Endothelial cell of hepatic sinusoid (primary cell): Measurements from ENCODE around the gene RPL10.
"Not testable (repeated sequence)": the region's sequence is repeated elsewhere in the genome, so short reads cannot be mapped to it uniquely, and the experiment has no call there.

ENCODE experiments used
- in situ Hi-C: cut with HindIII; loops from 2 replicates; pipeline ENCODE4 v1.10.0; 2017; ENCODE audit warnings: low sequenced_read_pairs

RPL10 gene

DNA sequence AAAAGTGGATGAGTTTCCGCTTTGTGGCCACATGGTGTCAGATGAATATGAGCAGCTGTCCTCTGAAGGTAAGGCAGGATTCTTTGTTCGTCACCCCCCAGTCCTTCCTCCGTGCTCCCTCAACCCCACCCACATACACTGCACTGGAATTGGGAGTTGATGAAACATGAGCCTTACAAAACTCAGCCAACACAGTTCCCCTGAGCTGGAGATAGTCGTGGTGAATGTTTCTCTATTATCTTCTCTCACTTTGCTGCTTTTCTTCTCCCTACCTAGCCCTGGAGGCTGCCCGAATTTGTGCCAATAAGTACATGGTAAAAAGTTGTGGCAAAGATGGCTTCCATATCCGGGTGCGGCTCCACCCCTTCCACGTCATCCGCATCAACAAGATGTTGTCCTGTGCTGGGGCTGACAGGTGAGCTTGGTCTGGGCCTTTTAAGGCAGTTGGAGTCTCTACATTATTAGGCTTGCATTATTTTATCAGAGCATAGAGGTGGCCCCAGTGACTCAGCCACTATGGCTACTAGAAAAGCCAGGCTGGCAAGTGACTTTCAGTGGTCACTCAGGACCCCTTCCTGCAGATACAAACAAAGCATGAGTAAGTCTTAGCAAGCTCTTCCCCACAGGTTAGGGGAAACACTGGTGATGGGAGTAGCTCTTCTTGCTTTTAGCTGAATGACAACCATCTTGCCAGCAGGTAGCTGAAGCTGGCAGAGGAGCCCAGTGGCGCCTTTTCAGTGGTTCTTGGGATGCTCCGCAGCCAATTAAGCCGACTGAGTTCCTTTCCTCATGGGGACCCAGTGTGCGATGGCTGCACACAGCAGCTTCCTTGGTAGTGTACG lies 1.6 kb downstream of the RPL10 start:
- in situ Hi-C loops, result no loop called here

DNA sequence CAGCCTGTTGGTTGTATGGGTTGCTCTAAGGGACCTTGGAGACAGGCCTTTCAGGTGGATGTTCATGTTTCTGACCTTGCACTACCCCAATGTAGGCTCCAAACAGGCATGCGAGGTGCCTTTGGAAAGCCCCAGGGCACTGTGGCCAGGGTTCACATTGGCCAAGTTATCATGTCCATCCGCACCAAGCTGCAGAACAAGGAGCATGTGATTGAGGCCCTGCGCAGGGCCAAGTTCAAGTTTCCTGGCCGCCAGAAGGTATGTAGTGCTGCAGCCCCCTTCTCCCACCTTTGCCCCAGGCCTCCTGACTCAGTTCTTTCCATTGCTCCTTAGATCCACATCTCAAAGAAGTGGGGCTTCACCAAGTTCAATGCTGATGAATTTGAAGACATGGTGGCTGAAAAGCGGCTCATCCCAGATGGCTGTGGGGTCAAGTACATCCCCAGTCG lies 2.2 kb downstream of the RPL10 start:
- in situ Hi-C loops, result not testable (repeated sequence)

DNA sequence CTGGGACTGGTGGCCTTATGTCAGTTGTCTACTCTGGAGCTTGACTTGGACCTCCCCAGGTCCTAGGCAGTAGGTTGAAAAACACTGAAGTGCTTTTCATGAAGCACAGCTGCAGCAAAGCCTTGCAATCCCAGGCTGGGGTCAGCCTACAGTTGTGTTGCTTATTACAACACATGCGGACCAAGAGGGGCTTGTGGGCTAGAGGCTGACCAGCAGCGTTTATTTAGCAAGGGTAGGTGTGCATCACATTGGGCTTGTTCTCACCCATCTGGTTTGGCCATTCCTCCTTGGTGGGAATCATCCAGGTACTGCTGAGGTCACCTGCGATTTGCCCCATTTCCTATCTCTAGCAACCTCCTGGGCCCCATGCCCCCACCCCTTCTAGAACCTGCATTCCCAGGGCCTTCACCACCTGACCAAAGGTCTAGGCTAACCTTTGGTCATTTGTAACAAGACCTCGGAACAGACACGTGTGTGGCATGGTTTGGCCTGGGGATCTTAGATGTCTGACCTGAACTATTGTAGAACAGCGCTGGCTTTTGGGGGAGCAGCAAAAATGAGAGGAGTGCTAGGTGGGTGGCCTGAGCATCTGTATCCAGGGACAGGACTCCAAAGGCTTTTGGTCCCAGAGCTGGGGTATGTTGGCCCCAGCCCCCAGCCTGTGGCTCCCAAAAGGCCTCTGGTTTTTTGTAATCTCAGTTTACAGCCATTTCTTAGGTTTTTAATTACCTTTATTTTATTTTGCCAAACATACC lies 3.0 kb downstream of the RPL10 start:
- in situ Hi-C loops, result no loop called here

DNA sequence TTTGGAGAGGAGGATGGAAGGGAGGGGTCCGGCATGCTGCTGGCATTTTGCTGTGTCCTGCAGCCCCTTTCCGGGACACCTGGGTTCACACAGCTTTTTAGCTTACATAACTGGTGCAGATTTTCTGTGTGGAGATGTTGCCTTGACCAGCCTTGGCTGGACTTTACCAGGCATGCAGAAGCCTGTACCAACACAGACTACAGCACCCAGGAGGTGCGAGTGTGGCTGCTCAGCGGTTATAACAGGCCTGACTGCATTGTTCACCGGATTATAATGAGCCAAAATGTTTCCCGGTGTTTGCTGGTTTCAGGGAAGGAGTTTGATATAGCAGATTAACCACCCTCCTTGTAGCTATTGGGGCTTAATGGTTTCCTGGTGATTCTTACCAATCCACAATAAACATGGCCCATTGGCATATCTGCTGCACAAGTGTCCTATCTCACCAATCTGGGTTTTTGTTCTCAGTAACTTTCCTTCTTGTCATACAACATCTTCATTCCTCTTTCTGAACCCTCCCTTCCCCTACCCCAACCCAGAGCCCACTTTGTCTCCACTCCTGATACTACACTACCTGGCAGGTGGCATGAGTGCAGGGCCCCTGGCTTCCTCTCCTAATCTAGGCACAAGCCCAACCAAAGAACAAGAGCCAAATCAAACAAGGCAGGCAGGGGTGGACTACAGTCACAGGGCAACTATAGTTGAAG lies 3.9 kb downstream of the RPL10 start:
- in situ Hi-C loops, result no loop called here

DNA sequence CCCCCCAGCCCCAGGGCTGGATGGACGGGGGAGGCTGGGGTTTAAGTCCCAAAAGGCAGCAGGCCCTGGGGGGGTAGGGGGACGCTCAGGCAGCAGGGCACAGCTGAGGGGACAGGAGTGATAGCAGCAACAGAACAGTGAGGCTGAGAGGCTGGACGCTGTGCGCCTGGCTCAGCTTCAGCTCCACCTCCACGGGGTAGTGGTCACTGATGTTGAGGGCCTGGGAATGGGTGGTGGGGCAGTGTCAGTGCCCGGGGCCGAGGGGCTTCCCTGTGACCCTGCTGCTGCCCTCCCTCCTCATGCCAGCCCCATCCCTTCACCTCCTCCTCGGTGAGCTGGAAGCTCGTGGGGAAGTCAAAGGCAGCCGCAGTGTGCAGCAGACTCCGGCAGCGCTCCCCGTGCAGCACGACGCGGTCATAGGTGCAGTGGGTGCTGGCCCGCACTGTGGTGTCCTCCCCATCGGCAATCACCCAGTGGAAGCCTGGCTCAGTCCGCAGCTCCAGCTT lies 4.5 kb downstream of the RPL10 start:
- in situ Hi-C loops, result no loop called here

DNA sequence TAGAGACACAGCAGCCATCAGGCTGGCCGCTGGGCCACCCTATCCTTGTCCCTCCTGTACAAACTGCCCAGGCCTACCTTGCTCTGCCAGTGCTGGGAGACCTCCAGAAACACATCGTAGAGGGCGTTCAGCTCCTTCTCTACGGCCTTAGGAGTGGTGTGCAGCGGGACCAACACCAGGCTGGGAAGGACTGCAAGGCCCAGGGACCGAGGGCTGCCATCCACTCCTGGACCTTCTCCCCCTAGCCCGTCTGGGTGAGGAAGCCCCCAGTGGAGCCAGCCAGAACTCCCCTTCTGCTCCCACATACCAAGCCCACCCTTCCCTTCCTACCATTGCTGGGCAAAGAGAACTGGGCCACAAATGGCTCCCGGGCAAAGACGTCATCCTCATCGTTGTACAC lies 5.0 kb downstream of the RPL10 start:
- in situ Hi-C loops, result no loop called here

DNA sequence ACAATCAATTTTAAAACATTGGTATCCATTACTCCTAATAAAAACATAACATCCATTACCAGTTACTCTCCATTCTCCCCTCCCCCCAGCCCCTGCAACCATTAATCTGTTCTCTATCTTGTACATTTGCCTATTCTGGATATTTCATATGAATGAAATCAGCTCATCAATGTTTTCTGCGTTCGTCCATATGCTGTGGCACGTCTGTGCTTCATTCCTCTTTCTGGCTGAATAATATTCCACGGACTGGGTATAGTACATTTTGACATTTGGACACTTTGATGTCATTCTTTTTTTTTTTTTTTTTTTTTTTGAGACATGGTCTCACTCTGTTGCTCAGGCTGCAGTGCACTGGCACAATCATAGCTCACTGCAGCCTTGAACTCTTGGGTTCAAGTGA lies 5.7 kb downstream of the RPL10 start:
- in situ Hi-C loops, result no loop called here

DNA sequence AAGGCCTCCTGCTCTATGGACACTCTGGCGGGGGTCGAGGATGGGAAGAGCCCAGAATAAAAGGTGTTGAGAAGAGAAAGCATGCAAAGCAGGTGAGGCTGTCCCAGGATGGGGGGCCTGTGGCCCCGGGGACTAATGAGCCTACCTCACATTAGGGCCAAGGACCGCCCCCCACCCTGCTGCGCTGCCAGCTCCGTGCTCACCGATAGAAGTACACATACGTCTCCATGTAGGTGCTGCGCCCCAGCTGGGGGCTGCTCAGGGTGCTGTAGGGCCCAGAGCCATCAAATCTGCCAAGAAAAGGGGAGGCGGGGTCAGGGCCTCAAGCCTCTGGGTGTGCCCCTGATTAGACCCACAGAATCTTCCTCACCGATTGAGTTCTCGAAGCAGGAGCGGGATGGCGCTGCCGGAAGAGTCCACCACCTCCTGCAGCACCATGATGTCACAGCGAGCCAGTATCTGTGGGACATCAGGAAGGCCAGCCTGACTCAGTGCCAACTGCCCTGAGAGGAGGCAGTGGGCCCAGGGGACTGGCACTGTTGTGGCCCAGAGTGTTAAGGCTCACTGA lies 6.5 kb downstream of the RPL10 start:
- in situ Hi-C loops, result no loop called here

DNA sequence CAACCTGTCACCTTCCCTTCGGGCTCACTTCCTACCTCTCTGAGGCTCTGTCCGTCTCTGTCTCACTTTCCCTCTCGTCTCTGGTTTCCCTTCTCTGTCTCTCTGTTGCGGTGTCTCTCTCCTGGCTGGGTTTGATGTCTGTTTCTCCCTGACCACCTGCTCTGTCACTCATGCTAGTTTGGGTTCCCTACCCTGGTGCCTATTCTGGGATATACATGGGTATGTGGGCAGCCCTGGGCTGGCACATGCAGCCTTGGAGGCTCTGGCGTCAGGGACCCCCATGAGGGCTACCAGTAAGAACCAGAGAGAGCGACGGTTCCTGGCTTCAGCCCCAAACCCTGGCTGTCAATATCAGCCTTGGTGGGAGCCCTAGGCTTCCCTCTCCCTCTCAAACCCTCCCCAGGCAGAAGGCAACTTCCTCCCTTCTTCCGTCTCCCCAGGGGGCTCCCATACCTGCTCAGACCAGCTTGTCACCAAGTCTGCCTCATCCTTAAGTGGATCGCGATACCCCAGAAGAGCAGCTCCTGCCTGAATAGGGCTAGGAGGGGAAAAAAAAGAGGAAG lies 10.6 kb downstream of the RPL10 start:
- in situ Hi-C loops, result no loop called here

DNA sequence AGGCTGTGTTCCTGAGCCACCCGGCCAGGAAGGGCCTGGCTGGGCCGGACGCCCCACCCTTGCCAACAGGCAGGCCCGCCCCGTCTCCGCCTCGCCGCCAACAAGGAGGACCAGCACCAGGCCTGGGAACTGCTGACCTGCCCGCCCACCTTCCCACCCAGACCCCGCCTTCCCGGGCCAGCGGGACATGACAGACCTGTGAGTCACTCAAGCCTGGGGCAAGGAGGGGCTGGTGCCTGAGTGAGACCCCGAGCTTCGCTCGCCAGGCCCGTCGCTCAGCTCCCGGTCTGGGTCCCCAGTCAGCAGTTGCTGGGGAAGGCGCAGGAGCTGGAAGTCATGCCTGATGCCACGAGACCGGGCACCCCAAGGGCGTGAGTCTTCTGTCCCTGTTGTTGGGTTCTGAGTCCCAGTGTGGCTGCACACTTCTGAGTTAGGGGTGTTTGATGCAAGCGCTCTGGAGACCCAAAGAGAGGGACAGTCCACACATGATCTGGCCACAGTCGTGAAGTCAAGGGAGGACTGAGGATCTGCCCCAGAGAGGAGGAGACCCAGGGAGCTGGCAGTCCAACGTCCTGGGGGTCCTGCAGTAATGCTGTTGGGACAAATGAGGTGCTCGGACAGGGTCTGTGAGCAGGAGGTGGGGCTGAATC lies 11.2 kb downstream of the RPL10 start, which contains the start of gene DNASE1L1:
DNASE1L1 (minus strand) TSS at position 33 of the 650 bp plus-strand sequence. CDS start 3,686 bp downstream, outside the sequence.
- in situ Hi-C loops, result no loop called here

DNA sequence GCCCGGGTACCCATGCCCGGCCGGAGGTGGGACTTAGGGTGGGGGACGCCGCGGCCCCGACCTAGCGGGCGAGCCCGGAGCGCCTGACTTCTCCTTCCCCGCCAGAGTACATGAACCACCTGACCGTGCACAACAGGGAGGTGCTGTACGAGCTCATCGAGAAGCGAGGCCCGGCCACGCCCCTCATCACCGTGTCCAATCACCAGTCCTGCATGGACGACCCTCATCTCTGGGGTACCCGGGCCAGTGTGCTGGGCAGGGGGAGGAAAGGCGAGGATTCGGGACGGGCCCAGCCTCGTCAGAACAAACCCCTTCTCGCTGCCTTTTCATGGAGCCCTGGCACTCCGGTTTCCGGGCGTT lies 13.8 kb downstream of the RPL10 start:
- in situ Hi-C loops, result no loop called here

DNA sequence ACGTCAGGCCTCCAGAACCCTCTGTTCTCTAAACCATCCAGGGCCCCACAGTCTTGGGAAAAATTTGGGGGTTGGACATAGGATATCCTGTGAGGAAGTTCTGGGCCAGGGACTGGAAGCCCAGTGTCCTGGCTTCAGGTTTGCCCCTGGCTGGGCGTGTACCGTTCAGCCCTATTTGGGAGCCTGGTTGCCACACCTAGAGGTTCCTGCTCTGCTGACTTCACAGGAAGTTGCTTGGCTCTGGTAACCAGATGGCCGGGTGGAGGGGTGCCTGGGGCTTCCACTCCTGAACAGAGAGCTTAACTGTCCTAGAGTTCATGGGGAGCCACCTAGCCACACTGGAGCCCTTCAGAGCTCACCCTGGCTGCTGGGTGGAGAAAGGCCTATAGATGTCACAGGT lies 14.3 kb downstream of the RPL10 start:
- in situ Hi-C loops, result no loop called here

DNA sequence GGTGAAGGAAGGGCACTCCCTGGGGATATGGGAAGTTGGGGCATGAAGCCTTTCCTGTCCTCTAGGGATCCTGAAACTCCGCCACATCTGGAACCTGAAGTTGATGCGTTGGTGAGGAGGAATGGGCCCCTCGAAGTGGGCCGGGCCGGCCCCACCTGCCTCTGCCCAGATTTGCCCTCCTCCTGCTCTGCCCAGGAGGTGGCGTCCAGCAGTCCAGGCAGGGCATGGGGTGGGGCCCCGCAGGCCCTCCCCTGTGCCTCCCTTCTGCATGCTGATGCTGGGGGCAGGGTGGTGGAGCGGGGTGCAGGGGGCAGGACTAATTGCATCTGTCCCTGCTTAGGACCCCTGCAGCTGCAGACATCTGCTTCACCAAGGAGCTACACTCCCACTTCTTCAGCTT lies 15.0 kb downstream of the RPL10 start:
- in situ Hi-C loops, result no loop called here

DNA sequence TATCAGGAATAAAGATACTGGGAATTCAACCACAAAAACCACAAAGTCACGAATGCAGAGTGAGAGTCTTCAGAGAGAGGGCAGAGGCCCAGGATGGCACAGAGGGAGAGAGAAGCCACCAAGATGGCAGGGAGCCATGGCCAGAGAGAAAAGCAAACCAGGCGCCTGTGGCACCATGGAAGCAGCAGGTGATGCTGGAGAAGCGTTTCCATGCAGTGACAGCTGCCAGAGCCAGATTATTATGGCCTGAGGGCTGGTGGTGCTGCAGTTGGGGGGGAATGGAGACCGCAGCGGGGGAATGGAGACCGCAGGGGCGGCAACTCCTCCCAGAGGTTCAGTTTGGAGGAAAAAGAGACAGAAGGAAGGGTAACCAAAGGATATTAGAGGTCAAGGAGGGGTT lies 19.0 kb downstream of the RPL10 start:
- in situ Hi-C loops, result no loop called here

DNA sequence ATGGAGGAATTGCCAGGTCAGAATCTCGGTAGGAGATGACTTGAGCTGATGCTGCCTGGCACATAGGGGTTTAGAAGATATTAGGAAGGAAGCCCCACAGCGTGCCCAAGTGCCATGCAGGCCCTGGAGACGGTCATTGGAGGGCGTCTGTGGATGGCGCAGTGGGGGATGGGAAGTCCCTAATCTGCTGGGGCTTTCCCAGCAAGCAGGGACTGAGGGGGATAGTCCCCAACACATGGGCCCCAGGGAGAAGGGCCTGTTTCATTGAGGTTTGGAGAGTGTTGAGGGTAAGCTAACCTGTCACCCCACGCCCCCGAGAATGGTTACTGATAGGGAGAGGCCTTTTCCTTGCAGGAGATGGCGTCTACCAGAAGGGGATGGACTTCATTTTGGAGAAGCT lies 21.0 kb downstream of the RPL10 start:
- in situ Hi-C loops, result no loop called here

DNA sequence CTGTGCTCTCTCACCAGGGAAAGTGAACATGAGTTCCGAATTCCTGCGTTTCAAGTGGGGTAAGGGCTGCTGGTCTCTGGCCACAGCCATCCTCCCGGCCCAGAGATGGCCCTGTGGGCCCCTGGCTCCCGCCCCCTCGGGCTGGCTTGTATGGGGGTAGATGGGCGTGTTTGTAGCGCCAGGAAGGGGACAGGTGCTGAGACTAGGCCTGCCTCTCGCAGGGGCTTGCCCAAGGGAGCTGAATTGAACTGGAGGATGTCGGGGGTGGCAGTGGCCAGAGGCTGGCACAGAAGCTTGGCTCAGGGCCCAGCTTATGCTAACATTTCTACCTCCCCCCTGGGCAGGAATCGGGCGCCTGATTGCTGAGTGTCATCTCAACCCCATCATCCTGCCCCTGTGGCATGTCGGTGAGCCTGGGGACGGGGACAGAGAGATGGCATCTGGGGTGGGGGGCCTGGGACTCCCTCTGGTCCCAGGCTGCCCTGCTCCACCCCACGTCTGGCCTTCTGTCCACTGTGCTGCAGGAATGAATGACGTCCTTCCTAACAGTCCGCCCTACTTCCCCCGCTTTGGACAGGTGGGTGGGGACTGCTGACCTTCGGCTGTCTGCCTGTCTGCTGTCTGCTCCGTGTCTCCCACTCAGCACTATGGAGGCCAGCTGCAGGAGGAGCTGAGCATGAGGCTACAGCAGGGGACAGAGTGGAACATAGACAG lies 21.7 kb downstream of the RPL10 start:
- in situ Hi-C loops, result loop anchor here (10.0 kb wide), 1 partner anchor 325 kb away; the partner anchor contains the start of gene MECP2

DNA sequence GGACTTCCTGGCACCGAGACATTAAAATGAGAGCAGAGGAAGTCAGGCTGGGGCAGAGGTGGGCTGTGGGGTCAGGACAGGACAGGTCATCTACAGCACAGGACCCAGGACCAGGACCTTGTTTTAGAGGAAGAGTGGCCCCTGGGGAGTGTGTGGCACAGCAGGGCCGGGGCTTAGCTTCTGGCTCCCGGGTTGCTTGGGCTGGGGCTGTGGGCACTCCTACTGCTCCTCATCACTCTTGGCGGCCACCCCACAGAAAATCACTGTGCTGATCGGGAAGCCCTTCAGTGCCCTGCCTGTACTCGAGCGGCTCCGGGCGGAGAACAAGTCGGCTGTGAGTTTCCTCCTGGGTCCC lies 22.2 kb downstream of the RPL10 start:
- in situ Hi-C loops, result loop anchor here (10.0 kb wide), 1 partner anchor 326 kb away; the partner anchor contains the start of gene MECP2

DNA sequence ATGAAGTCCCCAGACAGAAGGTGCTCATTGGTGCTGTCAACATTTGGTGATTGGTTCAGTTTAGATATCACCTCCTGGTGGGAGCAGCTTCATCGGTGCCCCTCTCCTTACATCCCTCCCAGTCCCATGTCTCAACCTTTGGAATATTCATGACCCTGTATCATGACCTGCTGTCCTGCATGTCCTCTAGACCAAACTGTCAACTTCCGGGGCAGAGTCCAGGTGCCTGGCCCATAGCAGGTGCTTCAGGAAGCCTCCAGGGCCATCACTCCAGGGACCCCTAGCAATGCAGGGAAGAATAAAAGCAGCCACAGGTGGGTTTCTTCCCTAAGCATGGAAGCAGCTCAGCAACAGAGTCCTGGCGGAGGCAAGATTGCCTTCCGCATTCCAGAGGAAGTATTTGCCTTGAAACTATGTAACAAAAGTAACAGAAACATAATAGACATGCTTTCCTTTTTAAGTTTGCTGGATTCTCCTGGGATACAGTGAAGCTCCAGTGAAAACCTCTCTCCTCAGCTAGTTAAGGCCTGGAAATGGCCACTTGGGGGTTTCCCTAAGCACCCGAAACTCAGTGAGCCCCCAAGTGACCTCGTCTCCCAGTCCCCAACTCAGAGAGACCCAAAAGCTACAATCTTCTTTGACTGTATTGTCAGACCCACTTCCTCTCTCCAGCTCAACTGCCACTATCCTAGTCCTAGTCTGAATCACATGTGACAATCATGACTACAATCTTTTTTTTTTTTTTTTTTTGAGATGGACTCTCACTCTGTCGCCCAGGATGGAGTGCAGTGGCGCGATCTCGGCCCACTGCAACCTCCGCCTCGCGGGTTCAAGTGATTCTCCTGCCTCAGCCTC lies 29.0 kb downstream of the RPL10 start:
- in situ Hi-C loops, result loop anchor here (10.0 kb wide), 1 partner anchor 332 kb away; the partner anchor contains the start of gene MECP2
